ACHN (cell line): ENCODE results near the gene SMAD4.
A peak's percentile ranks its signal among the peaks of the same experiment; 100 is the strongest.

Experiments
- DNase-seq: peaks from one replicate; pipeline ENCODE4 v3.0.0-alpha.2; 2015
- in situ Hi-C: cut with HindIII; loops from 2 replicates; pipeline ENCODE4 v1.10.0; 2017; ENCODE audit warnings: low sequenced_read_pairs, low pct_ligation_motif_present, low pct_unique_long_range_greater_than_20kb

SMAD4 gene

GRCh38 chr18:51017140-51017879, 12.7 kb upstream of the SMAD4 start:
- in situ Hi-C loops, result no loop called here
- no peak for DNase-seq

DNA sequence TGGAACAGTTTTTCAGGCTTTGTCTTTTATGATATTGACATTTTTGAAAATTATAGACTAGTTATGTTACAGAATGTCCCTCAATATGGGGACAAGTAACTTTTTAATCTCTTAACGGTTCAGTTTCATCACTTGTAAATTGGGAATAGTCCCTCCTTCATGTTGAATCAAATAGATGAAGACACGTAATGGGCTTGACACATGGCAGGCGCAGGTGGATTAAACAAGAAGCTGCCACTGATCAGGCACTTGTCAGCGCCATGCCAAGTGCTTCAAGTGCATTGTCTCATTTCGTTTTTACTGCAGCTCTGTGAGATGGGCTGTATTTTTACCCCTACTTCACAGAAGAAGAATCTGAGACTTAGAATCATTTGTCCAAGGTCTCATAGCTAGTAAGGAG, 9.5 kb upstream of the SMAD4 start:
- no peak for DNase-seq
- in situ Hi-C loops, result no loop called here

- no peak for DNase-seq
- in situ Hi-C loops, result no loop called here
Measured at GRCh38 chr18:51021226-51021965, 8.6 kb upstream of the SMAD4 start.

GRCh38 chr18:51025512-51025911, 4.5 kb upstream of the SMAD4 start:
- DNase-seq, result no peak
- in situ Hi-C loops, result loop anchor here (25.0 kb wide), 1 partner anchor 188 kb away; no protein-coding TSS in a partner anchor

GRCh38 chr18:51028201-51028805, 1.7 kb upstream of the SMAD4 start:
- peak; percentile 6 for DNase-seq
- in situ Hi-C loops, result loop anchor here (25.0 kb wide), 1 partner anchor 191 kb away; no protein-coding TSS in a partner anchor

GRCh38 chr18:51029378-51029693, 677 bp upstream of the SMAD4 start:
- in situ Hi-C loops, result loop anchor here (25.0 kb wide), 1 partner anchor 192 kb away; no protein-coding TSS in a partner anchor
- no peak for DNase-seq

- peak; percentile 64 for DNase-seq
- in situ Hi-C loops, result loop anchor here (25.0 kb wide), 1 partner anchor 193 kb away; no protein-coding TSS in a partner anchor
Measured at GRCh38 chr18:51030537-51031258, 685 bp downstream of the SMAD4 start.

DNA sequence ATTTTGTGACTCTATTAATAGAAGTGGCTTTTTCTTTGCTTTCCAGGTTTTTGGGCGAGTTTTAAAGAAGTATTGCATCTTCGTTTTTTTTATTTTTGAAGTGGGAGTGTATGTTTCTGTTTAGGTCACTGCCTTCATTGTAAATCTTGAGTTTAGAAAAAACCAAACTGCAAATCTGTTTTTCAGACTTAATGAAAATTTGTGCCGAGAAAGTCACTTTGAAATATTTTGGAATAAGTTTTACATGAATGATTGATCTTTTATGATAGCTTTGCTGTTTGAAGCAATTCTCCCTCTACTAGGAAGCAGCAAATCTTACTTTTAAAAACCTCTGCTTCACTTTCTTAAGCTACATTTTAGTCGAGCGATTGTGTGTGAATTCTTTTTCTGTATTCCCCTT, 2.2 kb downstream of the SMAD4 start:
- in situ Hi-C loops, result loop anchor here (25.0 kb wide), 1 partner anchor 195 kb away; no protein-coding TSS in a partner anchor

DNA sequence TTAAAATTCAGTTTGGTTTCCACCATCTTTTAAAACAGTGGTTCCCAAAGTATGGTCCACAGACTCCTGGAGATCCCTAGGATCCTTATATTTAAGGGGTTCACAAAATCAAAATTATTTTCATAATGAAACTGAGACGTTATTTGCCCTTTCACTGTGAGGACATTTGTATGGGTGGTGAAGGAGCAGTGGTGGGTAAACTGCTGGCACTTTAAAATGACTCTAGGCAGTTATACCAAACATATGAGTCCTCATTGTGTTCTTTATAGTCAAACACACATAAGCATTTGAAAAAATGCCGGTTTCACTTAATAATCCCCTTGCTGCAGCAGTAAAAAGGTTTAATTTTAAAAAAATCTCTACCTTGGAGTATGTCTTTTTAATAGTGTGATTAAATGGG, 7.2 kb downstream of the SMAD4 start:
- no peak for DNase-seq
- in situ Hi-C loops, result loop anchor here (25.0 kb wide), 1 partner anchor 200 kb away; no protein-coding TSS in a partner anchor

More for the DNA sequence above, 2.2 kb downstream of the SMAD4 start:
- DNase-seq, result no peak

GRCh38 chr18:51038110-51038509, 8.1 kb downstream of the SMAD4 start:
- no peak for DNase-seq
- in situ Hi-C loops, result loop anchor here (25.0 kb wide), 1 partner anchor 201 kb away; no protein-coding TSS in a partner anchor

GRCh38 chr18:51039138-51040112, 9.4 kb downstream of the SMAD4 start:
- no peak for DNase-seq
- in situ Hi-C loops, result loop anchor here (25.0 kb wide), 1 partner anchor 202 kb away; no protein-coding TSS in a partner anchor

- in situ Hi-C loops, result loop anchor here (25.0 kb wide), 1 partner anchor 205 kb away; no protein-coding TSS in a partner anchor
- no peak for DNase-seq
Measured at GRCh38 chr18:51041677-51042352, 11.8 kb downstream of the SMAD4 start.

GRCh38 chr18:51044928-51045585, 15.0 kb downstream of the SMAD4 start:
- DNase-seq, result no peak

GRCh38 chr18:51048190-51048589, 18.2 kb downstream of the SMAD4 start:
- DNase-seq, result no peak
- in situ Hi-C loops, result loop anchor here (25.0 kb wide), 1 partner anchor 211 kb away; no protein-coding TSS in a partner anchor

More at GRCh38 chr18:51044928-51045585, 15.0 kb downstream of the SMAD4 start:
- in situ Hi-C loops, result loop anchor here (25.0 kb wide), 1 partner anchor 208 kb away; no protein-coding TSS in a partner anchor

- DNase-seq, result no peak
- in situ Hi-C loops, result loop anchor here (25.0 kb wide), 1 partner anchor 212 kb away; no protein-coding TSS in a partner anchor
Measured at GRCh38 chr18:51049137-51049536, 19.1 kb downstream of the SMAD4 start.

- DNase-seq, result peak; percentile 58
- in situ Hi-C loops, result no loop called here
Measured at GRCh38 chr18:51051105-51051712, 21.2 kb downstream of the SMAD4 start.
